ENCODE results near the gene ANKRD53.
"Not testable (repeated sequence)": the region's sequence is repeated elsewhere in the genome, so short reads cannot be mapped to it uniquely, and the experiment has no call there.

Gene ANKRD53

DNA sequence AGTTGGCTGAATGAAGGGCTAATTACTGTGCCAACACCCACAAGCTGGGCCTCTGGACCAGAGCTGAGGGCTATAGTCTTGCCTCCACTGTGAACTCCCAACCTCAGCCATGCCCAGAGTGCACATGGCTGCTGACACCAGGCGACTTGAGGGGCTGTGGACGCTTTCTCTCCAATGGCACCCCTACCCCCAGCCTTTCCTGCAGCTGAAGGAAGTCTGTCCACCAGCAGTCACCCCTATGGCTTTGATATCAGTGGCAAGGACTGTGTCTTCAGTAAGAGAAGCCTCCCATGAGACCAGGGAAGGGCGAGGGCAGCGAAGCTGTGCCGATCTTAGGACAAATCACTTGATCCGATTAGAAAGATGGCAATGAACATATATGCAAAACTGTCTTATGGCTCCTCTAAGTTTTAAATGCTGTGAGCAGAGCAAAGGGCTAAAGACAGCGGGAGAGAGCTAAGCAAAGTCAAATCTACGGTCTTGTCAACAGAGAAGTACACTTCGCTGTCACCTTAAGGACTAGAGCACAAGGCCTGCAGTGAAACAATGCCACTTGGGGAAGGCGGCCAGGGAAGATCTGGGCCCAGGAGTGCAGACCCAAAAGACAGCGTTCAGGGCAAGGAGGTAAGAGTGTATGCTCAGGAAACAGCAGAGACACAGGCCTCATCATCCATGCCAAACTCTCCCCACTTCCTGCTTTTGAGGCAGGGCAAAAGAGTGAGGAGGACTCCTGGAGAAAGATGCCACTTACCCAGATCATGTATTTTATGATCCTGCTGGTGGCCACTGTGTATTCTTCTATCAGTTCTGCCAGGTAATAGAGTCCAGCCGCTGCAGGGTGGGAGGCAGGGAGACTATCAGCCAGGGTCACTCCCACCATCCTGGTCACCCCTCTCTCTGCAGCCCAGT lies 14.8 kb downstream of the ANKRD53 start:
- DNase-seq = no peak

DNA sequence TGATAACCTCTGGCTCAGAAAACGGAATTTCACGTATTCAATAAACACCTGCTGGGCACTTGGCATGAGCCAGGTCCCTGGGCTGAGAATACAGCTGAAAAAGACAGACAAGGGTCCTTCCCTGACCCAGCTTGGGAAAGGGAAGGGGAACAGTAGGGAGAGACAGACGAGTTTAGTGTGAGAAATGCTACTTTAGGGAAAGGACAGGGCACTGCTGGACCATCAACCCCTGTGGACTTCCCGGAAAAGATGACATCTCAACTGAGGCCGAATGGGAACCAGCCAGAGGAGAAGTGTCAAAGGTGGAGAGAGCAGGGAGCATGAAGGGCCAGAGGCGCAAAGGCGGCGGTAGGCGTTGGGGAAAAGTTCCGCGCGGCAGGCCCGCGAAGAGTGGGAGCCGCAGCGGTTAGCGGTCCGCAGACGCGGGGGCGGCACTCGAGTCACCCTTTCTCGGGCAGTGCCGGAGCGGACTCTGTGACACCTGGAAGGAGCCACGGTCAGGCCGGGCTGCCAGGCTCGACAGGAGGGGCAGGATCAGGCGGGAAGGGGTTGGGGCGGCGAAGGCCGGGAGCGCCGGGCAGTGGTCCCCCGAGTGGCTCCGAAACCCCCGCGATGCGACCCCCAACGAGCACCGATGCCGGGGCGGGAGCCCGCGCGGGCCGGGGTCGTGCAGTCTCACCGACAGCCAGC lies 15.7 kb downstream of the ANKRD53 start:
- DNase-seq = no peak

DNA sequence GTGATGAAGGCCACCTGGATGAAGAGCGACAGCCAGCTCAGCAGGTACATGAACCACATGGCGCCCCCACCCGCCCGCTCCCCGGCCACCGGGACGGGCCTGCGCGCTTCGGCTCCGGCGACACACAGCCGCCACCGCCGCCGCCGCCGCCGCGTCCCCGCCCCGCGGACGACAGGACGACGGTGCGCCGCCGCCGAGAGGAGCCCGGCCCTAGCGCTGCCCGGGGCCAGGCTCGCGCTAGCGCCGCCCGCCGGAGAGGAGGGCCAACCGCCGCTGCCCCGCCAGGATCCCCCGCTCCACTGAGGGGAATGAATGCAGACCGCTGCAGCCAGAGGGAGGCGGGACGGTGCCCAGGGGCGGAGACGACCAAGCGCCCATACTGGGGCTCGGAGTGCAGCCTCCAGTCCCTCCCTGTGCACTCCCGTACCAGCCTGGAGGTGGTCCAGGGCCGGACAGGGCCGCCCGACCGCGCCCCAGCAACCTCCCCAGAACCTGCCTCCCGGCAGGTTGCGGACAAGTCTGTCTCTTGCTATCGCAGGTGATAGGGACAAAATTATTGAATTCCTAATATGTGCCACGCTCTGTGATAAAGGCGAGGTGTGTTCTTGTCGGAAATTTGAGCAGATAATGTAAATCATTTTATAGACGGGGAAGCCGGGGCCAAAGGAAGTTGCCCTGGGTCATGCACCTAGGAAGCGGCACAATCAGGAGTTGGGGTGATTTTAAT lies 16.4 kb downstream of the ANKRD53 start, which contains the start of gene TEX261:
Gene TEX261 (minus strand): TSS at position 175 of the 727 bp plus-strand sequence. CDS start 116 bp downstream, at position 59.
- DNase-seq = peak; percentile 93

DNA sequence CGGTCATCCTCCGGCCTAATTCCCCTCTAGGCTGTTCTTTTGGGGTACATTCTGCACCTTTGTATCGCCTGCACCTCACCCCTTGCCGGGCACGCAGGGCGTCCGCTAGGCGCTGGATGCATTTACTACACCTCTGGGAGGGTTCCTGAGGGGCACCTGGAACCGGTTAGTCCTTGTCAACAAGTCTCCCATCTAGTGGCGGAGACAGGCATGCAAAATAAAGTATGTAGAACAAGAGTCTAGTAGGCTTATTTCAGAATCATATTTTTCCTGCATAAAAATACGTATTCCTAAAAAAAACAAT lies 16.9 kb downstream of the ANKRD53 start:
- peak; percentile 68 for DNase-seq

DNA sequence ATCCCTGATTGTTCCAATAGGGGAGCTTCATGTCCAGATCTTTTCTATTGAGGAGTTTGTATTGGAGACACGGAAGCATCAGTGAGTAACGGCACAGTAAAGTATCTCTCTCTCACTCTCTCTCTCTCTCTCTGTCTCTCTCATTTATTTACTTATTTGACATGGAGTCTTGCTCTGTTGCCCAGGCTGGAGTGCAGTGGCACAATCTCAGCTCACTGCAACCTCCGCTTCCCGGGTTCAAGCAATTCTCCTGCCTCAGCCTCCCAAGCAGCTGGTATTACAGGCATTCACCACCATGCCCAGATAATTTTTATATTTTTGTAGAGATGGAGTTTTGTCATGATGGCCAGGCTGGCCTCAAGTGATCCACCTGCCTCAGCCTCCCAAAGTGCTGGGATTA lies 20.5 kb downstream of the ANKRD53 start:
- not testable (repeated sequence) for DNase-seq

DNA sequence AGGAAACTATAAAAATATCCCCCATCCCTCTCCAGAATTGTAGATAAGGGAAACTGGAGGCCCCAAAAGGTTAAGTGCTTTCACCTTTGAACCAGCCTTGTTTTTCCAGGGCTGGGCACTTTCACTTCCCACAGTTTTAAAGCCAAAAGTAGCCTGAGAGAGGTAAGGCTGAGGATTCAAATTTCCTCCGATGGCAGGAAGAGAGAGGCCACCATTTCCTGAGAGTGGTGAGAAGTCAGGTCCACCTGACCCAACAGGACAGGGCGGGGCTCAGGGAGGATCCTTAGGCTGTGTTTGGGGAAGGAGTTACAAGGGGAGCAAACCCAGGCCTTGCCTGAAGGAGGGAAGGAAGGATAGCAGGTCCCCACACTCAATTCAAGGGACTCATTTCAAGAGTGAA lies 20.9 kb downstream of the ANKRD53 start:
- DNase-seq = no peak

DNA sequence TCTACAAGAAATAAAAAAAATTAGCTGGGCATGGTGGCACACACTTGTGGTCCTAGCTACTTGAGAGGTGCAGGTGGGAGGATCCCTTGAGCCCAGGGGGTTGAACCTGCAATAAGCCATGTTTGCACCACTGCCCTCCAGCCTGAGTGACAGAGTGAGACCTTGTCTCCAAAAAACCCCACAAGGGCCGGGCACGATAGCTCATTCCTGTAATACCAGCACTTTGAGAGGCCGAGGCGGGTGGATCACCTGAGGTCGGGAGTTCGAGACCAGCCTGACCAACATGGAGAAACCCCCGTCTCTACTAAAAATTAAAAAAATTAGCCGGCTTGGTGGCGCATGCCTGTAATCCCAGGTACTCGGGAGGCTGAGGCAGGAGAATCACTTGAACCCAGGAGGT lies 21.5 kb downstream of the ANKRD53 start:
- DNase-seq = not testable (repeated sequence)

DNA sequence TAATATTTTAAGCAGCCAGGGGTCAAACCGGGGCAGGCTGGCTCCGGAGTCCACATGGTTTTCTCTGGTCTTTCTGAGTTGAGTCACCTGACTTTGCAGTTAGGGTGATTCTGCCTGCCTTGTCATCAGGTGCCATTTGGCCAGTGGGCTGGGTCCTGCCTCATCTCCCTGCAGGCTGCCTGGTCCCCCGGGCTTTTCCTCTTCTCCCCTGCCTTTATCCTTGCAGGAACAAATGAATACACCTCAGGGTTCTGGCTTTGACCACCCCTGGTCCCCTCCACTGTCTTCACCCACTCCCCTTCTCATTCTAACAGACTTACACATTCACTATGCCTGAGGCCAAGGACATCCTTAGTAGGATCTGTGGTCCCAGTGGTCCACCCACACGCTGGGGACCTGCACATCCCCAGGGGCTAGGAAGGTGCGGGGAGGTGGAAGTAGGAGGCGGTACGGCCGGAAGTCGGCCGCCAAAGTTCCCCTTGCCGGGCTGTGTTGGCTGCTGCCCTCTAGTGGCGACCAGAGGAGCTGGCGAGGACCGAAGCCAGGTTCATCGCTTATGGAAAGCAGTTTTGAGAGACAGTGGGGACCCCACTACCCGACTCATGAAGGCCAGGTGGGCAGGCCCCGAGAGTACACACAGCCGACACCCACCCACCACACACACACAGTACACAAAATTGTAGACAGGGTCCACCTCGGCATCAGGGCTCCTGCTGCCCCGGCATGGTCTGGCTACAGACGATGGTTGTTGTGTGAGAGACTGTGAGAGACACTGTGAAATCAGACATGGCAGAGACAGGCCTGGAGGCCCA lies 22.6 kb downstream of the ANKRD53 start:
- peak; percentile 85 for DNase-seq

DNA sequence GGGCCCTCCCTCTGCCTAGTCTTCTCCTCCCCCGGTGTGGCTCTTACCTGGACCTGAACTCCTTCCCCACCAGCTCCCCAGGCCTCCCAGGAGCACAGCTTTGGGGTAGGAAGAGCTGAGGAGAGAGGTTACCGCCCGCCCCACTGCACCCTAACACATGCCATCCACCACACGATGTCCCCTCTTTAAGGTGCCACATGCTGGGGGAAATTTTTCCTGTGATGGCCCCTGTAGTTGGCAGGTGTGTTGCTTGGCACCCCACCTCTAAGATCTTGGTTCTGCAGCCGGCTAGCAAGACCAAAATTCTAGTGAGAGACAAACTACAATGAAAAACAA lies 23.1 kb downstream of the ANKRD53 start:
- no peak for DNase-seq

DNA sequence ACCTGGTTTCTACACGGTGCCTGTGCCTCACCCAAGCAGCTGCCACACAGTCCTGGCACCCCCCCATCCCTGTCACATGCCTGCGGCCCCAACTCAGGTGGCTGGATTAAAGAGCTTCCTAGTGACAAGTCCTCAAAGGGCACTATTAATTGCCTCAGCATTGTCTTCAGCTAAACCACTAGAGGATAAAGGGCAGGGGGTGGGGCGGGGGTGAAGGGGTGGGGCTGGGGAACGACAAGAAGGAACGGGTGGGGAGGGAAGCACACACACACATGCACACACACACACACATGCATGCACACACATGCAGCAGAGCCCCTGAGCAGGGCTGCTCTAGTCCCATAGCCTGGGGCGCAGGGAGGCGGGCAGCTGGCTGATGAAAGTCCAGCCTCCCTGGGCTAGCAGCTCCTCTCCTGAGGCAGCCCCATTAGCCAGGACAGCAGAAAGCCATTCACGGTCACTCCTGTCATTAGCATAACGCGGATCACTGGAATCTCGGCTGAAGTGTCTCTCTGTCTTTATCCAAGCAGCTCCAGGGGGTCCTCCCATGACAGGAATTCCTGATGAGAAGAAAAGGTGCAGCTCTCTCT lies 23.6 kb downstream of the ANKRD53 start:
- no peak for DNase-seq

DNA sequence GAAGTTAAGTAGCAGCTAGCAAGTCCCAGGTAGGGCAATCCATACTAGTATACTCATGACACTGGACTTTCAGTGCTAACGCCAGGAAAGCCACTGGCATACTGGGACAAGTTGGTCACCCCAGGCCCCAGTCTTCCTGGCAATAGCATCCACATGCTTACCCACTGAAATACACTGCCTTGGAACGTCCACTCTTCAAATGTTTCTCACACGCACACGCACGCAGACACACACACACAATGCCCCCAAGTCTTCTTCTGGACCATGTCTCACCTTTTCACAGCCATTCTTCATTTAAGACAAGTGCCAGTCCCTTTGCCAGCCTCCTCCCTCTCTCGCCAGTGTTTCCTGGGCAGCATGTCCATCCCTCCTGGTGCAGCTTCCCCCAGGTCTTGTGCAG lies 25.0 kb downstream of the ANKRD53 start:
- no peak for DNase-seq

DNA sequence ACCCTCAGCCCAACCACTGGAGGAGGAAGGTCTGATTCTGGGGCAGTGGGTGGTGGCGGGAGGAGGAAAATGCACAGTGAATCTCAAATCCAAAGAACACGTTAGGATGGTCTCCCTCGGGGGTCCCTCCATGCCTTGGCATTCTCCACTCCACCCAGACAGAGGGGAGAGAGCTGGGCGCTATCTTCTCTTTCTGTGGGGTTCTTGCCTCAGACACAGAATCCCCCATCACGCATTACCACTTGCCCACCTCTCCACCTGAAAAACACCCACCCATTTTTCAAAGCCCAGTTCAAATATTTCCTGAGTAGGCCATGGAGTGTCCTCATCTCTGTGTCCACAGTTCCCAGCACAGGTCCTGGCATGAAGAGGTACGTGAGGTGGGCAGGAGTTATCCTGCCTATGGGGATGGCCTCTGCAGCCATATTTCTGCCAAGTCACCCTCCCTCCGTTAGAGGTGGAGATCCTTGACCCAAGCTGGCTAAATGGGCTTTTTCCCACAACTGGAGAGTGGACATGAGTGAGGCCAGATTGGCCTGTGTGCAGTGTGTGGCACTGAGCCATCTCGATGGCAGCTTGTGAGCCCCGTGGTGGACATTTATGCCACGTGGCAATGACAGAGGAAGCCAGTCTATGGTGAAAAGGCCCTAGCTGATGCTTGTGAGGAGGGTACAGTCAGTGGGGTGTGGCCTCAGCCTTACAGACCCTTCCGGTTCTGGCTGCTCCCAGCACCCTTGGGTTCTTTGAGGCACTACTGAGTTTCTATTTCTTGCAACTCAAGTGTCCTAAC lies 25.7 kb downstream of the ANKRD53 start:
- no peak for DNase-seq

DNA sequence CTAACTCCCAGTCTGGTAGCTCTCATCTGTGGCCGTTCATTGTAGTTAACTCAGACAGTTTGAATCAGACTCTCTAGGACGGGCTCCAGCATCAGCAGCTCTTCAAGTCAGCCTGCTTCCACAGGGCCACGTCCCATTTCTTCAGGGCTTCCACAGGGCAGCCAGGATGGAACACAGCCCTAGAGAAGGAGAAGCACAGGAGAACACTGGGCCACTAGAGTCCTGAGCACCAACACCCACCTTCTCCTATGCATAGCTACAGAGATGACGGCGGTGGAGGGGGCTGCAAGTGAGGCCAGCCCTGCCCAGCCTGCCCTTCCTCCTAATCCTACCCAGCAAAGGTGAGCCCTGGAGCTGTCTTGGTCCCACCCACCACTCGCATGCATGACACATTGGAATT lies 26.4 kb downstream of the ANKRD53 start:
- DNase-seq = no peak

DNA sequence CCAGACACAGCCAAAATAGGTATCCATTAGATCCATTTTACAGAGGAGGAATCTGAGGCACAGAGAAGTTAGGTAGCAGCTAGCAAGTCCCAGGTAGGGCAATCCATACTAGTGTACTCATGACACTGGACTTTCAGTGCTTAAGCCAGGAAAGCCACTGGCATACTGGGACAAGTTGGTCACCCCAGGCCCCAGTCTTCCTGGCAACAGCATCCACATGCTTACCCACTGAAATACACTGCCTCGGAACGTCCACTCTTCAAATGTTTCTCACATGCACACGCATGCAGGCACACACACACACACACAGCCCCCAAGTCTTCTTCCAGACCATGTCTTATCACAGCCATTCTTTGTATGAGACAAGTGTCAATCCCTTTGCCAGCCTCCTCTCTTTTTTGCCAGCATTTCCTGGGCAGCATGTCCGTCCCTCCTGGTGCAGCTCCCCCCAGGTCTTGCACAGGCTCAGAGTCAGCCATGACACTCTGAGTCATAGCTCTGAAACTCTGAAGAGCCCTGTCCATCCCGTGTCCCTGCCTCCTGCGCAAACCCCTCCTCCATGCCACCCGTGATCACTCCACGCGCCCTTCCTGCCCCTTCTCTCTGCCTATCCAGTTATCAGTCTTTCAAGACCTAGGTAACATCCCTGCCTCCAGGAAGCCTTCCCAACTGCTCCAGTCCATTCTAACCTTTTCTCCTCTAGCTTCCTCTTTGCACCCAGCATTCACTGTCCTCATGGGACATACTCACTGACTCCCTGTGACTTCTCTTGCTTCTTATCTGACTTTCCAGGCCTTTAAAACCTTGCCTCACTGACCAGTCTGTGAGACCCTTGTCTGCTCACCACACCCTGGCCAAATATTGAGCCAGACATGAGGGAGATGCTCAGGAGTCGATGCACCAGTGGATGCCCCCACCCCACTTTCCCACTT lies 27.1 kb downstream of the ANKRD53 start:
- no peak for DNase-seq

DNA sequence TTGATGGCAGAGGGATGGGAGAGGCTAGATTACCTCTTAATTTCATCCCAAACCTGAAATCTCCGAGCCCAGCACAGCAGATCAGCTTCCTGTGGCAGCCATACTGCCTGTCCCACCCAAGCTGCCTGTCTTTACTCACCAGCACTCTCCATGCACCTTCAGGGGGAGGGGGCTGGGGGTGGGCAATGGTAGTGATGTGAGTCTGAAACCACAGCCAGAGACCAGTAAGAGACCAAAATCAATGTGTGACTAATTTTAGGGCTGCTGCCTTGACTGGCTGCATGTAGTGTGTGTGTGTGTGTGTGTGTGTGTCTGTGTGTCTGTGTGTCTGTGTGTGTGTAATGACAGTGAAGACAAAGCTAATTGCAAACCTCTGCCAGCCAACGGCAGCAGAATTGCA lies 27.9 kb downstream of the ANKRD53 start:
- no peak for DNase-seq

DNA sequence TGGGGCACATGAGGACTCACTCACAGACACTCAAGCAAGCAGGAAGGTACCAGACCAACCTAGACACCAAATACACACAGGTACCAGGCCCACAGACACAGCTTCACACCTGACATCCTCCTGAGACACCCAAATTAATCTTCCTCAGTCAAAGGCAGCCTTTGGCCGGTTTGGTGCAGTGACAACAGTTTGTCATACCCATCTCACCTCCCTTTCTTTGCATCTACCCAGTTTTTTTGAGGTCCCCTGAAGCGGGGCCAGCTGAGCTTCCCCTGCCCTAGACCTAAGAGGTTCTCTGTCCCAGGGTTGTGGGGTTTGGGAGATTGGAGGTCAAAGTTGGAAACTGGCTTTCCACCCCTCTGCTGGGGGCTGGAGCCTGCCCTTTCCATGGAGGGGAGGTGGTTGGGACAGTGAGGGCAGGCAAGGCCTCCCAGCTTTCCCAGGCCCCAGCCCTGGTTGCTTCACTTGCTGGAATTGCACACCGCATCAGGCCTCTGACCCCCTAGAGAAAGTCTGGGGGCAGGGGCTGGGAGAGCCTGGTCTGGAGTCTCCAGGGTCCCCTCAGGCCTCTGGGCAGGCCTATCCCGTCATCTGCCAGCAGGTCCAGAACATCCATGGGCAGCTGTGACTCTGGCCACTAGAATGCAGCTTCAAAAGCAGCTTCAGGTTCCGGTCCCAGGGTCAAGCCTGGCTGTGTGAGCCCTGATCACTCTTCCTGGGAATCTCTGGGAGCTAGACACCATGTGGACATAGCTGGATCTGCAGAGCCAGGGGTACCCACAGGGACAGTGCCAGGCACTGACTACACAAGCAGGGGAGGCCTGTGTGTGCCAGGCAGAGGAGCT lies 28.7 kb downstream of the ANKRD53 start:
- no peak for DNase-seq

DNA sequence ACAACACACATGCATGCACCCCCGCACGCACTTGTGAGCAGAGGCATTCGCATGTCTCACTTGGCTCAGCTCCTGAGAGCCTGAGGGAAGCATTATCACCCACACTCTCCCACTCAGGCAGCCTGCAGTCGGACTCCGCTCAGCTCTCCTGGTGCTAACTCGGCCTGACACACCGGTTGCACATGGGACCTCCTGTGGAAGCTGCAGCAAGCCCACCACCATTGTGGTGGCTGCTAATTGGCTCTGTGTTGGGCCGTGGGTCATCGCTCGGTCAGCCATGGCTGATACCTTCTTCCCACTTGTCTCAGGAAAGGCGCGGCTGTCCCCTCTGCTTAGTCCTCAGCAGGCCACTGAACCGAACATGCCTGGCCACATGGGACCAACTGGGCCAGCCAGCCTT lies 29.9 kb downstream of the ANKRD53 start:
- DNase-seq = no peak

DNA sequence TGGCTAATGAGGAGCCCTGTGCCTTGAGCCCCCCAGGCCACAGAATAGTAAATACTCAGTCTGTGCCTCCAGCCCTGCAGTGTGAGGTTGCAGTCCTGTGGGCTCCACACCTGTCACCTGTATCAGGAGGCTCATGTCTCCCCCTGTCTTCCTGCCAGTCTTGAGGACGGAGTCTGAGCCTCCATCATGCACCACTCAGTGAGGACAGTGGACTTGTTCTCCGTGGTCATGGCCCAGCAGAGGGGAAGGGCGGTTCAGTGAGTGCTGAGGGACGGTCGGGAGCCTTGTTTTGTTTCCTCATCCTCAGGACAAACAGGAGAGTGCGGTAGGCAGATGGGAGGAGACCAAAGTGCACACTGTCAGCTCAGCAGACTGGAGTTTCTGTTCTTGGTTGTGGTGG lies 33.4 kb downstream of the ANKRD53 start:
- not testable (repeated sequence) for DNase-seq

DNA sequence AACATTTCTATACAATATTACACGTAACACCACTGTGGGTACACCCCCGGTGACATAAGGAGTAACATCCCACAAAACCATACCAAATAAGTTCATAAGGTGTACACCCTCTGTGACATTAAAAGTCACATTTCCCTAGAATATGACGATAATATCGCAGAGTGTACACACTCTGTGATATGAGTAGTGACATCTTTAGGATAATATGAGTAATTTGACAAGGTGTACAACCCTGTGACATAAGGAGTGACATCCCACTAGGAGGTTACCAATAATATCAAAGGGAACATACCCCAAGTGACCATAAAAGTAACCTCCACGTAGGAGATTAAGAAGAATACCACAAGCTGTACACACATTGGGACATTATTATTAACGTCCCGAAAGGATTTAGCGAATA lies 40.2 kb downstream of the ANKRD53 start:
- DNase-seq = no peak

DNA sequence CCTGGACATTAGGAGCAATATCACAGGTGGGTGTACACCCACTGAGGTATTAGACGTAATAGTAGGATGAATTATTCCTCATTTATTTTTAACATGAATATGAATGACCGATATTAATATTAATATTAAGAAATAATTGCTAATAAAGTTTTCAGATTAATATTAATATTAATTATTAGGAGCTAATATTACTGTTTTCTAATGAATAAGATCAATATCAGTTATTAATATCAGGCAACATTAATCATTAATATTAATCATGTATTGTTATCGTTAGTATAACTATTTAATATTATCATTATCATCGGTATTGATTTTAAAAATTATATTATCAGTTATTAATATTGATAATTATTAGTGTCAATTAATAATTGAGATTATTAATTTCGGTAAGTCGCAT lies 41.6 kb downstream of the ANKRD53 start:
- DNase-seq = not testable (repeated sequence)

Measured in CD4-positive, alpha-beta T cell treated with Interleukin-12 subunit alpha and Interleukin-12 subunit beta, for 1 hour (primary cell).